SK-N-SH (cell line): ENCODE data around the gene CATSPER3. TPM values are rescaled to one million over a fixed set of nuclear protein-coding genes. Genes with fewer than 3 reads are reported as not detected.

Experiments
- CTCF ChIA-PET: fragments of 300-600, 350-600 bp; formaldehyde crosslinking; extraction: SDS; loops from one replicate; lab custom pipeline; 2021; lab: Yijun Ruan, JAX
- POLR2A ChIA-PET: fragments of 350-600 bp; sonication (Branson Sonifier 250); formaldehyde crosslinking; extraction: SDS; loops from one replicate; lab custom pipeline; 2020; ENCODE audit warnings: antibody characterized with exemption, inconsistent platforms; lab: Yijun Ruan, JAX
- DNase-seq: peaks from one replicate; pipeline ENCODE4 v3.0.0; 2012
- H2AFZ ChIP-seq: fragments of 200-600 bp; sonication (generic); 2 replicates; pipeline ENCODE4 v1.8.1; 2016; ENCODE audit warnings: antibody characterized with exemption, mild to moderate bottlenecking, low read depth
- H3F3A ChIP-seq: fragments of 200-600 bp; sonication (generic); replicated peaks from 2 replicates; pipeline ENCODE3; 2016; ENCODE audit warnings: antibody characterized with exemption, mild to moderate bottlenecking; ENCODE audit not compliant: insufficient read depth
- H3K27ac ChIP-seq, 2 experiments: fragments of 200-500 bp in 1 of 2; fragments of 200-600 bp in 1 of 2; sonication (Bioruptor generic) in 1 of 2; sonication (generic), shearing (Covaris generic) in 1 of 2; 2 replicates each; pipeline versions ENCODE4 v1.5.1 to v1.6.1; 2014 to 2016; ENCODE audit warnings: low read depth in 2 of 2, inconsistent platforms in 1 of 2, low read length in 1 of 2, mild to moderate bottlenecking in 1 of 2, mixed read lengths in 1 of 2
- H3K27me3 ChIP-seq: fragments of 200-600 bp; sonication (generic), shearing (Covaris generic); 2 replicates; pipeline ENCODE4 v1.6.1; 2016; ENCODE audit warnings: mixed run types; ENCODE audit not compliant: insufficient read depth
- H3K36me3 ChIP-seq, 2 experiments: fragments of 200-500 bp in 1 of 2; fragments of 200-600 bp in 1 of 2; sonication (Bioruptor generic) in 1 of 2; sonication (generic) in 1 of 2; replicated peaks in 1 of 2; 2 replicates each; pipeline versions ENCODE3 to v1.5.1; 2014 to 2016; ENCODE audit warnings: low read length in 1 of 2, mild to moderate bottlenecking in 1 of 2; ENCODE audit not compliant: insufficient read depth in 2 of 2, control insufficient read depth in 1 of 2
- H3K4me1 ChIP-seq, 2 experiments: fragments of 200-500 bp in 1 of 2; fragments of 200-600 bp in 1 of 2; sonication (Bioruptor generic) in 1 of 2; sonication (generic), shearing (Covaris generic) in 1 of 2; 2 replicates each; pipeline versions ENCODE4 v1.5.1 to v1.6.1; 2014 to 2016; ENCODE audit warnings: low read depth in 1 of 2, low read length in 1 of 2, mixed run types in 1 of 2; ENCODE audit not compliant: insufficient read depth in 2 of 2, control insufficient read depth in 1 of 2
- H3K4me2 ChIP-seq: fragments of 200-600 bp; sonication (generic), shearing (Covaris generic); 2 replicates; pipeline ENCODE4 v1.6.1; 2017; ENCODE audit warnings: mixed run types
- H3K4me3 ChIP-seq, 2 experiments: fragments of 200-500 bp in 1 of 2; fragments of 200-600 bp in 1 of 2; sonication (Bioruptor generic) in 1 of 2; sonication (generic), shearing (Covaris generic) in 1 of 2; 2 replicates each; pipeline versions ENCODE4 v1.5.1 to v1.8.1; 2014 to 2016; ENCODE audit warnings: low read depth in 2 of 2, inconsistent platforms in 1 of 2, low read length in 1 of 2, mild to moderate bottlenecking in 1 of 2, mixed read lengths in 1 of 2, moderate library complexity in 1 of 2
- H3K79me2 ChIP-seq: fragments of 200-600 bp; sonication (generic); 2 replicates; pipeline ENCODE4 v1.8.1; 2017; ENCODE audit warnings: mild to moderate bottlenecking; ENCODE audit not compliant: insufficient read depth
- H3K9ac ChIP-seq: fragments of 200-600 bp; sonication (generic); 2 replicates; pipeline ENCODE4 v1.6.1; 2017; ENCODE audit warnings: mixed run types
- H3K9me2 ChIP-seq: fragments of 200-600 bp; sonication (generic); 2 replicates; pipeline ENCODE4 v1.6.1; 2017; ENCODE audit warnings: mixed run types
- H3K9me3 ChIP-seq: fragments of 200-600 bp; sonication (generic); 2 replicates; pipeline ENCODE4 v1.6.1; 2017; ENCODE audit warnings: mixed run types, mild to moderate bottlenecking, moderate library complexity
- H4K20me1 ChIP-seq: fragments of 200-600 bp; sonication (generic); 2 replicates; pipeline ENCODE4 v1.6.1; 2017; ENCODE audit warnings: mild to moderate bottlenecking, mixed run types; ENCODE audit not compliant: insufficient read depth
- CHD2 ChIP-seq: fragments of 150-350 bp; IDR thresholded peaks from 2 replicates; pipeline ENCODE4 v1.6.1; 2018; ENCODE audit warnings: low read length; ENCODE audit not compliant: partially characterized antibody
- FOSL2 ChIP-seq: IDR thresholded peaks from 2 replicates; pipeline ENCODE4 v1.4.0; 2012; ENCODE audit warnings: low read depth, mild to moderate bottlenecking, moderate library complexity, borderline replicate concordance
- FOXM1 ChIP-seq: IDR thresholded peaks from 2 replicates; pipeline ENCODE4 v1.4.0; 2012; ENCODE audit warnings: low read depth, mild to moderate bottlenecking
- IRF3 ChIP-seq: fragments of 150-350 bp; IDR thresholded peaks from 2 replicates; pipeline ENCODE4 v1.6.1; 2016; ENCODE audit warnings: mild to moderate bottlenecking, low read depth, low read length
- JUND ChIP-seq: IDR thresholded peaks from 2 replicates; pipeline ENCODE4 v1.4.0; 2012
- NFIC ChIP-seq: IDR thresholded peaks from 2 replicates; pipeline ENCODE4 v1.4.0; 2012; ENCODE audit warnings: borderline replicate concordance
- RAD21 ChIP-seq: IDR thresholded peaks from 2 replicates; pipeline ENCODE4 v1.6.1; 2012; ENCODE audit warnings: mild to moderate bottlenecking, low read length
- RCOR1 ChIP-seq: fragments of 150-350 bp; IDR thresholded peaks from 2 replicates; pipeline ENCODE4 v1.6.1; 2017; ENCODE audit warnings: antibody characterized with exemption, low read length
- REST ChIP-seq: IDR thresholded peaks from 2 replicates; pipeline ENCODE4 v1.6.1; 2012; ENCODE audit warnings: mild to moderate bottlenecking, low read depth, low read length, moderate library complexity
- TAF1 ChIP-seq: IDR thresholded peaks from 2 replicates; pipeline ENCODE4 v1.6.1; 2012; ENCODE audit warnings: low read depth, mild to moderate bottlenecking, low read length, moderate library complexity, borderline replicate concordance
- TCF12 ChIP-seq: IDR thresholded peaks from 2 replicates; pipeline ENCODE4 v1.4.0; 2012
- TEAD4 ChIP-seq: IDR thresholded peaks from 2 replicates; pipeline ENCODE4 v1.4.0; 2012; ENCODE audit warnings: mild to moderate bottlenecking, borderline replicate concordance; ENCODE audit not compliant: insufficient read depth
- USF1 ChIP-seq: IDR thresholded peaks from 2 replicates; pipeline ENCODE4 v1.4.0; 2012; ENCODE audit warnings: low read depth, borderline replicate concordance
- USF2 ChIP-seq: fragments of 150-350 bp; IDR thresholded peaks from 2 replicates; pipeline ENCODE4 v1.6.1; 2017; ENCODE audit warnings: antibody characterized with exemption, low read length, low read depth, borderline replicate concordance
- polyA plus RNA-seq, 3 experiments: library from polyadenylated mRNA; depleted of rRNA; stranded (reverse); fragments of >200 nt; gene quantifications; 2 replicates each; pipeline ENCODE4 v1.2.3, GENCODE V29; 2012
- TF ChIP-seq, protein P1 (sequence below): fragments of 200-600 bp; sonication (generic); IDR thresholded peaks from 2 replicates; pipeline ENCODE4 v1.6.1; 2017; ENCODE audit warnings: antibody characterized with exemption, mild to moderate bottlenecking, moderate library complexity

Gene CATSPER3
- polyA plus RNA-seq, 1 of the 3 experiments (the other 2 are of a cell fraction): 0.26 TPM

DNA sequence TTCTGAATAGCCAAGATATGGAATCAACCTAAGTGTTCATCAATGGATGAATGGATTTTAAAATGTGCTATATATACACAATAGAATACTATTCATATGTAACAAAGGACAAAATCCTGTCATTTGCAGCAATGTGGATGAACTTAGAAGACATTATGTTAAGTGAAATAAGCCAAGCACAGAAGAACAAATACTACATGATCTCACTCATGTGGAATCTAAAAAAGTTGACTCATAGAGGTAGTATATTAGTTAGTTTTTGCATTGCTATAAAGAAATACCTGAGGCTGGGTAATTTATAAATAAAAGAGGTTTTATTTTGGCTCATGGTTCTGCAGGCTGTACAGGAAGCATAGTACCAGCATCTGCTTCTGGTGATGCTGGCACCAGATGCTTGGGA is 8.1 kb downstream of the CATSPER3 start:
- ChIA-PET CTCF (no interaction called here), POLR2A (no interaction called here)
- Histone ChIP-seq H3K9me2 (no peaks in the 10 kb centered on the region), H3K36me3 (peaks cover 0 to 3% of the 10 kb centered on the region in 2 experiments), H3F3A (no peaks in the 10 kb centered on the region), H3K27ac (no peak overlapping the region), H3K4me2 (no peak overlapping the region), H4K20me1 (no peaks in the 10 kb centered on the region), H3K27me3 (no peaks in the 10 kb centered on the region), H3K9ac (no peak overlapping the region), H3K4me1 (no peaks in the 10 kb centered on the region), H3K79me2 (no peaks in the 10 kb centered on the region), H3K4me3 (no peak overlapping the region), H2AFZ (no peak overlapping the region), H3K9me3 (no peaks in the 10 kb centered on the region)
- no peak for DNase-seq
- no peak for TF ChIP-seq USF1
- TF ChIP-seq TCF12: no peak
- TF ChIP-seq RCOR1: no peak
- TF ChIP-seq REST: no peak
- TF ChIP-seq CHD2: no peak
- TF ChIP-seq TAF1: no peak
- no peak for TF ChIP-seq IRF3
- no peak for TF ChIP-seq FOSL2
- TF ChIP-seq USF2: no peak
- no peak for TF ChIP-seq NFIC
- TF ChIP-seq FOXM1: no peak
- no peak for TF ChIP-seq TEAD4
- TF ChIP-seq, protein P1, sequence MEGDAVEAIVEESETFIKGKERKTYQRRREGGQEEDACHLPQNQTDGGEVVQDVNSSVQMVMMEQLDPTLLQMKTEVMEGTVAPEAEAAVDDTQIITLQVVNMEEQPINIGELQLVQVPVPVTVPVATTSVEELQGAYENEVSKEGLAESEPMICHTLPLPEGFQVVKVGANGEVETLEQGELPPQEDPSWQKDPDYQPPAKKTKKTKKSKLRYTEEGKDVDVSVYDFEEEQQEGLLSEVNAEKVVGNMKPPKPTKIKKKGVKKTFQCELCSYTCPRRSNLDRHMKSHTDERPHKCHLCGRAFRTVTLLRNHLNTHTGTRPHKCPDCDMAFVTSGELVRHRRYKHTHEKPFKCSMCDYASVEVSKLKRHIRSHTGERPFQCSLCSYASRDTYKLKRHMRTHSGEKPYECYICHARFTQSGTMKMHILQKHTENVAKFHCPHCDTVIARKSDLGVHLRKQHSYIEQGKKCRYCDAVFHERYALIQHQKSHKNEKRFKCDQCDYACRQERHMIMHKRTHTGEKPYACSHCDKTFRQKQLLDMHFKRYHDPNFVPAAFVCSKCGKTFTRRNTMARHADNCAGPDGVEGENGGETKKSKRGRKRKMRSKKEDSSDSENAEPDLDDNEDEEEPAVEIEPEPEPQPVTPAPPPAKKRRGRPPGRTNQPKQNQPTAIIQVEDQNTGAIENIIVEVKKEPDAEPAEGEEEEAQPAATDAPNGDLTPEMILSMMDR: no peak
- TF ChIP-seq RAD21: no peak
- TF ChIP-seq JUND: no peak
